ENCODE data around the gene TRAM2.

- TF ChIP-seq CTCF (IDR thresholded peaks at IDR 0.05) (no peak), EP300 (IDR thresholded peaks at IDR 0.05) (no peak), POLR2AphosphoS5 (IDR thresholded peaks at IDR 0.05) (no peak), POLR2A (IDR thresholded peaks at IDR 0.05) (no peak)
These were observed 12.0 kb downstream of the TRAM2 start for GRCh38 chr6:52564856-52565255.
